GM12878 (cell line): ENCODE data around the gene STK16. TPM values are rescaled to one million over a fixed set of nuclear protein-coding genes. Genes with fewer than 3 reads are reported as not detected.
"Not testable (repeated sequence)": the region's sequence is repeated elsewhere in the genome, so short reads cannot be mapped to it uniquely, and the experiment has no call there.

Source experiments
- ATAC-seq: fragments of 200-7000 bp; cut with Tn5 transposase; 3 replicates; pipeline ENCODE4 v1.9.1; 2020; ENCODE audit warnings: mild to moderate bottlenecking, moderate library complexity
- BruUV-seq: library from RNA; stranded (reverse); fragments of 400-500 nt; replicated peaks from 2 replicates; lab custom pipeline; 2021; lab: Mats Ljungman, UMichigan
- CTCF ChIA-PET: fragments of 300-600 bp; sonication (Branson Sonifier 250); formaldehyde crosslinking; extraction: SDS; loops from one replicate; lab custom pipeline; 2021; ENCODE audit warnings: inconsistent platforms; lab: Yijun Ruan, JAX
- POLR2A ChIA-PET: fragments of 350-600 bp; formaldehyde crosslinking; extraction: SDS; loops from one replicate; lab custom pipeline; 2021; ENCODE audit warnings: inconsistent platforms; lab: Charles Lee
- RAD21 ChIA-PET: fragments of 300-600 bp; sonication (Branson Sonifier 250); formaldehyde crosslinking; loops from one replicate; lab custom pipeline; 2023; ENCODE audit warnings: antibody characterized with exemption; ENCODE audit not compliant: unreplicated experiment; lab: Charles Lee
- SMC1A ChIA-PET: fragments of 300-600 bp; sonication (Branson Sonifier 250); formaldehyde crosslinking; loops from one replicate; lab custom pipeline; 2023; ENCODE audit not compliant: unreplicated experiment, uncharacterized antibody; lab: Charles Lee
- DNase-seq: peaks from one replicate; pipeline ENCODE4 v3.0.0-alpha.2; 2011; ENCODE audit warnings: low read depth, low spot score
- FAIRE-seq: peaks from 3 replicates; lab custom pipeline; 2011; peaks lifted over from hg19 to GRCh38; lab: Jason Lieb, UNC
- H2AFZ ChIP-seq: 2 replicates; pipeline ENCODE4 v1.6.0; 2011; ENCODE audit warnings: low read depth, low read length, control low read depth; ENCODE audit not compliant: control insufficient read depth
- H3K27ac ChIP-seq: 2 replicates; pipeline ENCODE4 v1.5.1; 2011; ENCODE audit warnings: control low read depth; ENCODE audit not compliant: control insufficient read depth, insufficient read depth
- H3K27me3 ChIP-seq, 2 experiments: replicated peaks in 1 of 2; 2 replicates each; pipeline versions ENCODE4 v1.6.0 to v1.6.1; 2011; ENCODE audit warnings: low read length in 1 of 2; ENCODE audit not compliant: control insufficient read depth in 2 of 2, insufficient read depth in 2 of 2
- H3K36me3 ChIP-seq, 2 experiments: 2 replicates each; pipeline ENCODE4 v1.5.1; 2011; ENCODE audit warnings: low read length in 1 of 2; ENCODE audit not compliant: control insufficient read depth in 2 of 2, insufficient read depth in 2 of 2
- H3K4me1 ChIP-seq: 2 replicates; pipeline ENCODE4 v1.6.1; 2011; ENCODE audit warnings: mild to moderate bottlenecking, low read length, moderate library complexity, mixed read lengths; ENCODE audit not compliant: control insufficient read depth, insufficient read depth
- H3K4me2 ChIP-seq: 2 replicates; pipeline ENCODE4 v1.6.0; 2011; ENCODE audit warnings: control low read depth; ENCODE audit not compliant: control insufficient read depth, insufficient read depth
- H3K4me3 ChIP-seq: fragments of 200-600 bp; sonication (generic); 2 replicates; pipeline ENCODE4 v1.5.1; 2016
- H3K79me2 ChIP-seq: 2 replicates; pipeline ENCODE4 v1.6.0; 2011; ENCODE audit warnings: low read length; ENCODE audit not compliant: control insufficient read depth, insufficient read depth
- H3K9ac ChIP-seq: 2 replicates; pipeline ENCODE4 v1.8.0; 2011; ENCODE audit warnings: low read length, control low read depth, mixed read lengths; ENCODE audit not compliant: control insufficient read depth, insufficient read depth
- H3K9me3 ChIP-seq: replicated peaks from 3 replicates; pipeline ENCODE4 v1.5.1; 2011; ENCODE audit warnings: mild to moderate bottlenecking, low read length; ENCODE audit not compliant: control insufficient read depth, insufficient read depth
- H4K20me1 ChIP-seq: 2 replicates; pipeline ENCODE4 v1.6.0; 2011; ENCODE audit not compliant: control insufficient read depth, insufficient read depth
- NKRF ChIP-seq: fragments of 450-650 bp; conservative IDR thresholded peaks from 2 replicates; pipeline ENCODE4 v1.6.1; 2017; ENCODE audit warnings: mild to moderate bottlenecking, moderate library complexity
- RUNX3 ChIP-seq: IDR thresholded peaks from 2 replicates; pipeline ENCODE4 v1.6.1; 2012; ENCODE audit warnings: low read length, inconsistent platforms
- WGBS: methylation state at CpG from one replicate; pipeline ENCODE4 v1.1.6; 2016; ENCODE audit warnings: low lambda C conversion rate; ENCODE audit not compliant: insufficient replicate concordance, insufficient coverage; ENCODE audit errors: missing lambda C conversion rate; 5-methylcytosine and 5-hydroxymethylcytosine counted together
- in situ Hi-C: fragments of 300-500 bp; cut with MboI; formaldehyde crosslinking; loops from 9 replicates; pipeline ENCODE4 v1.14.3; 2018; ENCODE audit warnings: mixed read lengths
- intact Hi-C: fragments of 100-400 bp; cut with micrococcal nuclease; formaldehyde crosslinking; loops from one replicate; pipeline ENCODE4 v1.14.2; 2022; ENCODE audit not compliant: unreplicated experiment
- polyA plus RNA-seq, 11 experiments: library from polyadenylated mRNA; depleted of rRNA in 4 of 11; unstranded in 6 of 11; stranded (reverse) in 5 of 11; fragments of >200 nt; fragmentation: Nextera tagmentation in 4 of 11; fragmentation: Illumina TruSeq in 1 of 11; extraction: Ambion mirVana in 4 of 11; extraction: Trizol in 1 of 11; gene quantifications; 1 replicate in 1 of 11; 2 replicates in 10 of 11; pipeline versions ENCODE4 v1.2.1 to v1.2.3, GENCODE V29; 2011 to 2016; ENCODE audit warnings: inconsistent platforms in 2 of 11, missing spikeins in 2 of 11, low read depth in 1 of 11
- total RNA-seq, 4 experiments: library from RNA; depleted of rRNA in 3 of 4; stranded (reverse); fragments of >200 nt in 3 of 4; fragmentation: Illumina TruSeq in 1 of 4; extraction: Trizol in 1 of 4; gene quantifications; 2 replicates each; pipeline versions ENCODE4 v1.2.1 to v1.2.3, GENCODE V29; 2013 to 2021

STK16 gene
- total and polyA plus RNA-seq, 10 of the 15 experiments (the other 5 are each of a cell fraction or from before 2014, with no cell fraction given) = 4.3 to 50.1 (median 17.9) TPM

GRCh38 chr2:219199470-219200211 is 45.6 kb upstream of the STK16 start (continued):
- no peak for TF ChIP-seq NKRF
- TF ChIP-seq RUNX3 = no peak
- TF ChIP-seq, all 136 proteins: peak for 0

GRCh38 chr2:219200502-219201326 is 44.6 kb upstream of the STK16 start:
- H3K79me2 ChIP-seq, H3K27ac ChIP-seq, intact Hi-C loops, H3K4me2 ChIP-seq, ATAC-seq, H3K9ac ChIP-seq, in situ Hi-C loops, H3K9me3 ChIP-seq, H3K27me3 ChIP-seq, DNase-seq, SMC1A ChIA-PET, FAIRE-seq, H4K20me1 ChIP-seq, H2AFZ ChIP-seq, H3K36me3 ChIP-seq, H3K4me3 ChIP-seq, BruUV-seq, H3K4me1 ChIP-seq: not testable (repeated sequence)
- POLR2A ChIA-PET = interaction anchor here (1.1 to 1.6 kb wide), 2 partner anchors 19 to 21 kb away, joined by 3 to 4 read pairs; no protein-coding TSS in a partner anchor
- CTCF ChIA-PET = interaction anchor here (1.3 to 2.8 kb wide), 2 partner anchors 9 to 29 kb away, joined by 3 to 7 read pairs; no protein-coding TSS in a partner anchor
- 71% methylated on average over 24 of the region's 26 CpGs for WGBS
- RAD21 ChIA-PET = interaction anchor here (0.5 kb wide), 1 partner anchor 139 kb away, joined by 3 read pairs; no protein-coding TSS in a partner anchor

GRCh38 chr2:219201331-219201730 is 43.9 kb upstream of the STK16 start:
- FAIRE-seq, H3K9ac ChIP-seq, H3K4me3 ChIP-seq, RAD21 ChIA-PET, DNase-seq, SMC1A ChIA-PET, H3K9me3 ChIP-seq, H2AFZ ChIP-seq, H3K4me2 ChIP-seq, intact Hi-C loops, ATAC-seq, H3K27me3 ChIP-seq, H3K36me3 ChIP-seq, H3K27ac ChIP-seq, H4K20me1 ChIP-seq, H3K4me1 ChIP-seq, in situ Hi-C loops, H3K79me2 ChIP-seq, BruUV-seq: not testable (repeated sequence)
- POLR2A ChIA-PET = interaction anchor here (1.1 to 1.4 kb wide), 2 partner anchors 9 to 22 kb away, joined by 3 read pairs; no protein-coding TSS in a partner anchor
- WGBS = 73% methylated on average over 21 of the region's 21 CpGs
- CTCF ChIA-PET = interaction anchor here (1.3 to 2.8 kb wide), 2 partner anchors 10 to 30 kb away, joined by 3 to 7 read pairs; no protein-coding TSS in a partner anchor
